AG10803 (cell line): Measurements from ENCODE around the gene SLC39A1.

ENCODE experiments used
- DNase-seq: peaks from one replicate; pipeline ENCODE4 v3.0.0; 2010; ENCODE audit warnings: low read depth
- H3K4me3 ChIP-seq: 2 replicates; pipeline ENCODE4 v1.5.1; 2011; ENCODE audit warnings: mild to moderate bottlenecking, low read length, control low read depth
- TF ChIP-seq, protein P1 (sequence below): conservative IDR thresholded peaks from 2 replicates; pipeline ENCODE4 v1.5.1; 2011; ENCODE audit warnings: mild to moderate bottlenecking, low read length, control low read depth, inconsistent platforms

The SLC39A1 gene

DNA sequence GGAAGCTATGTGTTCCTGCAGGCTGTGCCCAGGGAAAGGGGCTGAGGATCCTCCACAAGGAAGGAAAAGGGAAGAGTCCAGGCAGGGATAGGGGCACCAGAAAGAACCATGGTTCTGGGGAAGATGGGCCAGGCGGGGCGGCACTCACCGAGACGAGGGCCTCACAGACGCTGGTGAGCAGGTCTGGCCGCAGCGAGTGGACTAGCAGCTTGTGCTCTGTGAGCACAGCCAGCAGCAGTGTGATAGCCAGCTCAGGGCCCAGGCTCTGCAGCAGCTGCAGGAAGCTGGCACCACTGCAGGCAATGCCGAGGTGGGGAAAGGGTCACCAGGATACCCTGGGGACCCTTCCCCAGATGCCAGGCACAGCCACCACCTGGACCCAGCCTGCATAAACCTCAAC lies 22.6 kb downstream of the SLC39A1 start:
- TF ChIP-seq, protein P1, sequence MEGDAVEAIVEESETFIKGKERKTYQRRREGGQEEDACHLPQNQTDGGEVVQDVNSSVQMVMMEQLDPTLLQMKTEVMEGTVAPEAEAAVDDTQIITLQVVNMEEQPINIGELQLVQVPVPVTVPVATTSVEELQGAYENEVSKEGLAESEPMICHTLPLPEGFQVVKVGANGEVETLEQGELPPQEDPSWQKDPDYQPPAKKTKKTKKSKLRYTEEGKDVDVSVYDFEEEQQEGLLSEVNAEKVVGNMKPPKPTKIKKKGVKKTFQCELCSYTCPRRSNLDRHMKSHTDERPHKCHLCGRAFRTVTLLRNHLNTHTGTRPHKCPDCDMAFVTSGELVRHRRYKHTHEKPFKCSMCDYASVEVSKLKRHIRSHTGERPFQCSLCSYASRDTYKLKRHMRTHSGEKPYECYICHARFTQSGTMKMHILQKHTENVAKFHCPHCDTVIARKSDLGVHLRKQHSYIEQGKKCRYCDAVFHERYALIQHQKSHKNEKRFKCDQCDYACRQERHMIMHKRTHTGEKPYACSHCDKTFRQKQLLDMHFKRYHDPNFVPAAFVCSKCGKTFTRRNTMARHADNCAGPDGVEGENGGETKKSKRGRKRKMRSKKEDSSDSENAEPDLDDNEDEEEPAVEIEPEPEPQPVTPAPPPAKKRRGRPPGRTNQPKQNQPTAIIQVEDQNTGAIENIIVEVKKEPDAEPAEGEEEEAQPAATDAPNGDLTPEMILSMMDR: no peak
- no peak overlapping the region for H3K4me3 ChIP-seq
- no peak for DNase-seq

DNA sequence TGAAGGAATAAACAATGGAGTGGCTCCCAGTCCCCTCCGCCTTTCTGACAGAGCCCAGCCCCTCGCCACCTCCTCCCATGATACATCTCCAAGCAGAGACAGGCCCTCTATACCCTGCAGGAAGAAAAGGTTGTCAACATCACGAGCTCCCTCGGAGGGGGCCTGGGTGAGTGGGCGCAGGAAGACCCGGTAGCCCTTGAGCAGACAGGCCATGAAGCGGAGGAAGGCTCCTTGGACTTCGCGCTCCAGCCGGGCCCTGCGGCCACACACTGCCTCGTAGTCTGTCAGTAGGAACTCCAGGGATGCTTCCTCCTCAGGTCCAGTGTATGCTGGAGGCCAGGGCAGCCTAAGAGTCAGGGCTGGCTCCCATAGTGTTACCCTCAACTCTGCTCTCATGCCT lies 23.9 kb downstream of the SLC39A1 start:
- no peak overlapping the region for H3K4me3 ChIP-seq
- no peak for DNase-seq
- TF ChIP-seq, protein P1: no peak

DNA sequence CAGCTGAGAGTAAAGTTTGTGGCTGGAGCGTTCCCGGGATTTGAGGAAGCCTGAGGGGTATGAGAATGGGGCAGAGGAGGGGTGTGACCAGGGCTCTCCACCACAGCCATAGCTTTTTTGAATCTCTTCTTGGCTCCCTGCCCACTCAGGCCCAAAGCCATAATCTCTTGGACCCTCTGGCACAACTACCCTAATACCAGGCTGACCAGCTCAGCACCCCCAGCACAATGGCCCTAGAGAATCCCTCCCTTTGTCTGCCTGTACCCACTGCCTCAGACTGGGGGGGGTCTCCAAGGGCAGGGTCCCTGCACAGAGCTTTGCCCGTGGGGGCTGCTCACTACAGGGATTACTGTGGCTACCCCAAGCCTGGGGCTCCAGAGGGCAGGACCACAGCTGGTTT lies 24.3 kb downstream of the SLC39A1 start:
- H3K4me3 ChIP-seq: no peak overlapping the region
- TF ChIP-seq, protein P1: no peak
- DNase-seq: no peak

DNA sequence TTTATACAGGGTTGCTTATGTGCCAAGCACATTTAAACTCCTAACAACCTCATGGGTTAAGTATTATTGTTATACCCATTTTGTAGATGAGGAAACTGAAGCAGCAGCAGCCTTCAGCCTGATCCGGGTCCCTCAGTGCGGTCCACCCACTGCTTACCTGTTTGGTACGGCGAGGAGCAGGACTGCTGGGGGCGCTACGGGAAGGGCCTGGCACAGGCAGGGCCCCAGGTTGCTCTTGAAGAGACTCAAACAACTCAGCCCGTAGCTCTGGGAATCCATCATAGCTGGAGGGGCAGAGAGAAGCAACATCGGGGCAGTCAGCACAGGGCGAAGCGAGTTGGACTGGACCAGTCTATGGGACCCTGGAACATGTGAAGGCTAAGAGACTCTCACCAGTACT lies 26.0 kb downstream of the SLC39A1 start:
- H3K4me3 ChIP-seq: no peak overlapping the region
- TF ChIP-seq, protein P1: no peak
- no peak for DNase-seq

DNA sequence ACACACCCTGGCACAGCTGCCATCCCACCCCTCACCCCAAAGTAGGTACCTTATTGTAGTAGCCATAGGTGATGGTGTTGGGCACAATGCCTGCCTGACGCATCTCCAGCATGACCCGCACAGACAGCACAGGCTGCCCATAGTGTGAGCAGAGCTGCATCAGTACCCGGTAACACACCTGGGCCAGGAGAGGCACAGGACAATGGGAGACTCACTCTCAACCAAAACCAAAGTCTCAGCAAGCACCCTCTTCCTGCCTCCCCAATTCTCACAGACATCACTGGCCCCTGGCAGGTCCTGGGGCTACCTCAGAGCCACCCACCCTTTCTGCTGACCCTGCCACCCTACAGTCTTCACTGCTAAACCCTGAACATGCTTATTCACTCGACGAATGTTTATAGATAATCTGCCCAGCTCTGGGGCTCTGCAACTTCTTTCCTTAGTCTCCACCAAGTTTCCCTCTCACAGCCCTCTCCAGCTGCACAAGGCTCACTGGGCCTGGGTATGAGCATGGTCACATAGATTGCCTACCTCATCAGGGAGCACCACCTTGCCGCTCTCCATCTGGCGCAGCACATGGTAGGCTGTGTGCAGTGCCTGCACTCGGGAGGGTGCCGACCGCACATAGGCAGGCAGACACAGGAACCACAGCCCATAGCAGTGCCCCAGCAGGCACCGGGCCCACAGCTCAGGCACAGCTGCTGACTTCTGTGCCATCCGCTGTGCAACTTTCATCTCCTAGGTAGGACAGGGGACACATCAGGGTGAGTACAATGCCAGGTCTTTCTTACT lies 27.1 kb downstream of the SLC39A1 start:
- no peak for DNase-seq
- no peak overlapping the region for H3K4me3 ChIP-seq
- TF ChIP-seq, protein P1: no peak

DNA sequence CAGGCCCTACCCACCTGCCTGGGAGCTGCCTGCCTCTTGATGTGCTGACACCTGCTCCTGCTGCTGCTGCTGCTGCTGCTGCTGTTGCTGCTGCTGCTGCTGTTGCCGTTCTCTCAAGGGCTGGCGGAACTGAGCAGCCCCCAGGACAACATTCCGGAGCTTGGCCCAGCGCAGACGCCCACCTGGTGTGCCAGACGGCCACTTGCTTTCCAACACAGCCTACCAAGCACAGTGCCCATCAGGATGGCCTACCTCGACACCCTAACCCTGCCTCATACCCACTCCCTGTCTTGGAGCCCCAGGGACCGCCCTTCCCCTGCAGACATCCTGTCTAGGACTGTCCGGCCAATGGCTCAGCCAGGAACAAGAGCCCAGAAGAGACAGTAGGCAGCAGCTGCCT lies 28.6 kb downstream of the SLC39A1 start:
- DNase-seq: no peak
- no peak overlapping the region for H3K4me3 ChIP-seq
- TF ChIP-seq, protein P1: no peak

DNA sequence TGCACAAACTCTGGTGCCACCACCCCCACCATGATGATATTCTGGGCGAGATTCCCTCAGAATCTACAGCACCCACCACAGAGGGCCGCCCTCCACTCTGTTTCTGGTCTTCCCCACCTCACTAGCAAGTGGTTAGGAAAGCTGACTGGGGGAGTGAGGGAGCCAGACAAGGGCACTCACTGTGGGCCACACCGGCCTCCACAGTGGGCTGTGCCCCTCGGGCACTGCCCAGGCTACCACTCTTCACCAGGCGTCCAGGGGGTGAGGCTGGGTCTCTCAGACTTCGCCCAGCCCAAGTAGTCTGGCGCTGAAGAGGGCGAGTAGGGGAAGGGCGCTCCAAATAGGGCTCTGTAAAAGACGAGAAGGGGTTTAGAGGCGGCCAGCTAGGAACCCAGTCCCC lies 29.4 kb downstream of the SLC39A1 start:
- TF ChIP-seq, protein P1: no peak
- no peak for DNase-seq

More for the DNA sequence above, 29.4 kb downstream of the SLC39A1 start:
- no peak overlapping the region for H3K4me3 ChIP-seq
